ENCODE data around the gene FKBP6. TPM values are rescaled to one million over a fixed set of nuclear protein-coding genes. Genes with fewer than 3 reads are reported as not detected.
"Not testable (repeated sequence)": the region's sequence is repeated elsewhere in the genome, so short reads cannot be mapped to it uniquely, and the experiment has no call there.

The FKBP6 gene
- total RNA-seq, 4 donors from 2014 or later = not detected

DNA sequence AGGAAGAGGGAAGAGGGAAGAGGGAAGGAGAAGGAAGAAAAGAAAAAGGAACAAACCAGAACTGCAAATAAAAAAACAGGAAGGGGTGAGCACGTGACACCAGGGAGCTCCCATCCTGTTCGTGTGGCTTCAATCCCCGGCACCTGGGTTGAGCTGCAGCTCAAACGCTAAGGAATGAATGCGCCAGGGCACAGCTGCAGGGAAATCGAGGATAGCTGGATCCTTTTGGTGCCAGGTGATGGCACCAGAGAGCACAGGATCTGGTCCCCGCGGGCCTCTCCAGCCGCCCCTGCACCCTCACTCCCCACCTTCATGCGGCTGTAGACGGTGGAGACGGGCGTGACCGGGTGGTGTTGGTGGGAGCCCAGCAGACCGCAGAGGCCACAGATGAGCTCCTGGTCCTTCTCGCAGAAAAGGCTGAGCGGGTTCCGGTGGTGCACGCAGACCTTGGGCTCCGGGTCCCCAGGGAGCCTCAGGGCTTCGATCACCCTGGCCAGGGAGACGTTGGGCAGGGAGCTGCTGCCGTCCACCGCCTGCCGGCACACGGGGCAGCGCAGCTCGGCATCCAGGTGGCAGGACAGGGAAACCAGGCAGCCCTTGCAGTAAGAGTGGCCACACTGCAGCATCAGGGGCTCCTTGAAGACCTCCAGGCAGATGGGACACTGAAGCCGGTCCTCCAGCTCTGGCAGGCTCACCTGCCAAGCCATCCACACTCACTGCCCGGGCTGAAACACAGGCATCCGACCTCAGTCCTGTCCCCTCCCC is 3.7 kb upstream of the FKBP6 start:
- not testable (repeated sequence) for ATAC-seq (ENCODE audit: low FRiP score); DNase-seq (ENCODE audit: low spot score)

DNA sequence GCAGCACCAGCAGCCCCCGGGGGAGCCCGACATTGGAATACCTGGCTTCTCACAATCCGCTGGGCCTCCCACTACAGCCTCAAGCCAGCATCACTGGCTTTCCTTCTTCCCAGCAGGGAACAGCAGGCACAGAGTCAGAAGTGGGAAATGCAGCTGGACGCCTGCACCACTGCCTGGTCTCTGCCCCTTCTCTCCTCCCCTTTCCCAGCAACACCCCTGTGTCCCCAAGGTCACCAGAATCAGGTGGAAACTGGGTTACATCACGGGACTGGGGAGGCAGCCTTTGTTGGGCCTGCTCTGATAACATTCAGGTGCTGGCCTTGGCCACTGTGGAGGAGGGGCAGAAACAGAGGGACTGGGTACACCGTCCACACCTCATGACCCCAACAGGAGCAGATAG is 2.5 kb upstream of the FKBP6 start:
- not testable (repeated sequence) for DNase-seq (ENCODE audit: low spot score); ATAC-seq (ENCODE audit: low FRiP score)

DNA sequence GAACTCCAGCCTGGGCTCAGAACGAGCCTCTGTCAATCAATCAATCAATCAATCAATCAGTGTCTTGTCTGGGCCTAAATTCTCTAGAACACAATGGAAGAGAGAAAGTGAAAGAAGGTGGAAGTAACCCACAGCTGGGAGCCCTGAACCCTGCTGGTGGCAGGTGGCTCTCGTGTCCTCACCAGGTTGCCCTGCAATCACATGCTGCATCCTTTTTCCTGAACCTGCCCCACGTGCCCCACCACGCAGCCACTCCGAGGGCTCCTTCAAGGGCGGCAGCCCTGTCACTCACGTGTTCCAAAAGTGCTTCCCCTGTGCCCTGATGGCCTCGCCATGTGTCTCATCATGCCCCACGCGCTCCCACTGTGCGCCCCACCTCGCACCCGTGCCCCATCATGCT is 512 bp upstream of the FKBP6 start:
- not testable (repeated sequence) for ATAC-seq (ENCODE audit: low FRiP score)

DNA sequence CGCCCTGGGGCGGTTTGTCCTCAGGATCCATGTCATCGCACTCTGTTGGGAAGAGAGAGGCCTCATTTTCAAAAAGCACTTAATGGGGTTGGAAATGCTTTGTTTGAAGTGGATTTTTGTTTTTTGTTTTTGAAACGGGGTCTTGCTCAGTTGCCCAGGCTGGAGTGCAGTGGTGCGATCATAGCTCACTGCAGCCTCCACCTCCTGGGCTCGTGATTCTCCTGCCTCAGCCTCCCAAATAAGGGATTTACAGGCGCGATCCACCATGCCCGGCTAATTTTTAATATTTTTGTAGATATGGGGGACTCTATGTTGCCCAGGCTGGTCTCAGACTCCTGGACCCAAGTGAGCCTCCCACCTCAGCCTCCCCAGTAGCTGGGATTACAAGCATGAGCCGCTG is 735 bp downstream of the FKBP6 start:
- TF ChIP-seq, protein P1, sequence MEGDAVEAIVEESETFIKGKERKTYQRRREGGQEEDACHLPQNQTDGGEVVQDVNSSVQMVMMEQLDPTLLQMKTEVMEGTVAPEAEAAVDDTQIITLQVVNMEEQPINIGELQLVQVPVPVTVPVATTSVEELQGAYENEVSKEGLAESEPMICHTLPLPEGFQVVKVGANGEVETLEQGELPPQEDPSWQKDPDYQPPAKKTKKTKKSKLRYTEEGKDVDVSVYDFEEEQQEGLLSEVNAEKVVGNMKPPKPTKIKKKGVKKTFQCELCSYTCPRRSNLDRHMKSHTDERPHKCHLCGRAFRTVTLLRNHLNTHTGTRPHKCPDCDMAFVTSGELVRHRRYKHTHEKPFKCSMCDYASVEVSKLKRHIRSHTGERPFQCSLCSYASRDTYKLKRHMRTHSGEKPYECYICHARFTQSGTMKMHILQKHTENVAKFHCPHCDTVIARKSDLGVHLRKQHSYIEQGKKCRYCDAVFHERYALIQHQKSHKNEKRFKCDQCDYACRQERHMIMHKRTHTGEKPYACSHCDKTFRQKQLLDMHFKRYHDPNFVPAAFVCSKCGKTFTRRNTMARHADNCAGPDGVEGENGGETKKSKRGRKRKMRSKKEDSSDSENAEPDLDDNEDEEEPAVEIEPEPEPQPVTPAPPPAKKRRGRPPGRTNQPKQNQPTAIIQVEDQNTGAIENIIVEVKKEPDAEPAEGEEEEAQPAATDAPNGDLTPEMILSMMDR (IDR thresholded peaks at IDR 0.05) = no peak
- no peak for DNase-seq (ENCODE audit: low spot score)

More for the DNA sequence above, 512 bp upstream of the FKBP6 start:
- DNase-seq (ENCODE audit: low spot score) = not testable (repeated sequence)

DNA sequence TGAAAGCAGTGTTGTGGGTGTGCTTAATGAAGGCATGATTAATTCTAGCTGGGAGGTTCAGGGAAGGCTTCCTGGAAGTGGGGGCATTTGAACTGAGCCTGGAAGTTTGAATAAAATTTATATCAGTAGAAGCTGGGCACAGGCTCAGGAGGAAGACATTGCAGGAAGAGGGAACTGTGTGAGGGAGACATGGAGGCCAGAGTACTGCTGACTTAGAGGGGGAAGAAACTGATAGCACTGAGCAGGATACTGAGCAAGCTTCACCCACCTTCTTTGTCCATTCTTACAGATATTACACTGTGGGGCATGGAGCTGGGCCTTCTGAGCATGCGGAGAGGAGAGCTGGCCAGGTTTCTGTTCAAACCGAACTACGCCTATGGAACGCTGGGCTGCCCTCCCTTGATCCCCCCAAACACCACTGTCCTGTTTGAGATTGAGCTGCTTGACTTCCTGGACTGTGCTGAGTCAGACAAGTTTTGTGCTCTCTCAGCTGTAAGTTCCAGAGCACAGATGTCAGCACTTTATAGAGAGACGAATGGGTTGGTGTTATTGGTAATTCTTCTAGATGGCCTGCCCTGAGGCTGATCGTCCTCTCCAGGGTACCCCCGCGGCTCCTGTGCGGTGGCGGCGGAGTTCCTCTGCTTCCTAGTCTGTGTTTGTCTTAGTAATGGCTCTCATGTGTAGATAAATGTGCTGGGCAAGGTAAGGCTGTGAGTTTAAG is 2.1 kb downstream of the FKBP6 start:
- TF ChIP-seq, protein P1 (IDR thresholded peaks at IDR 0.05) = no peak
- no peak for DNase-seq (ENCODE audit: low spot score)
- ATAC-seq (ENCODE audit: low FRiP score) = no peak

More for the DNA sequence above, 735 bp downstream of the FKBP6 start:
- no peak for ATAC-seq (ENCODE audit: low FRiP score)

DNA sequence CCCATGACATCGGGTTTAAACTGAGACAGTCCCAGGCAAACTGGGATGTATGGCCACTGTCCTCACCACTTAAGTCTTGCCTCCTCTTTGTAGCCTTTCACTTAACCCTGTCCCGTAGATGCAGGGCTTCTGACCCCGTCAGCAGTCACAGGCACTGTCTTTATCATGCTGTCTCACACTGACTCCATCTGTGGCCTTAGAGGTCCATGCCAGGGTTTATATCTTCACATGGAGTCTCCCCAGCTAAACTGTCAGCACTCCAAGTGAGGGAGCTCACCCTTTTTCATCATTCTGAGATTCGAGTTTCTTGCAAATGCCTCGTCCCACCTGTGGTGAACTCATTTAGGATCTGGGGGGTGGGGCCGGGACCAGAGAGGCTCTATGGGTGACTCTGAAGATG is 2.8 kb downstream of the FKBP6 start:
- DNase-seq (ENCODE audit: low spot score) (no peak), ATAC-seq (ENCODE audit: low FRiP score) (no peak)
- TF ChIP-seq, protein P1 (IDR thresholded peaks at IDR 0.05) = no peak

DNA sequence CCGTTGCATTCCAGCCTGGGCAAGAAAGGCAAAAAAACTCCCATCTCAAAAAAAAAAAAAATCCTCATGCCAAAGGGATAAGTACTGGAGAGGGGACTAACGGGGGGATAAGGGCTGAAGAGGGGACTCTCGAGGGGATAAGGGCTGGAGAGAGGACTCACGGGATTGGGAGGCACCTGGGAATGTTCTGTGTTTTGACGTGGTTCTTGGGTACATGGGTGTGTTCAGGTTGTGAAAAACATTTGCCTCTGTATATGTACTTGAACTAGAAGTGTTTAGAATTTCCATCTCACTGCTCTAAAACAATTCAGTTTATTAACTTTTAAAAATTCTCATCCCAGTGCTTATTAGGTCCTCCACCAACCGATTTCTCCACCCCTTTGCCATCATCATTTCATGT is 4.5 kb downstream of the FKBP6 start:
- ATAC-seq (ENCODE audit: low FRiP score) (no peak), DNase-seq (ENCODE audit: low spot score) (no peak)
- TF ChIP-seq, protein P1 (IDR thresholded peaks at IDR 0.05) = no peak

DNA sequence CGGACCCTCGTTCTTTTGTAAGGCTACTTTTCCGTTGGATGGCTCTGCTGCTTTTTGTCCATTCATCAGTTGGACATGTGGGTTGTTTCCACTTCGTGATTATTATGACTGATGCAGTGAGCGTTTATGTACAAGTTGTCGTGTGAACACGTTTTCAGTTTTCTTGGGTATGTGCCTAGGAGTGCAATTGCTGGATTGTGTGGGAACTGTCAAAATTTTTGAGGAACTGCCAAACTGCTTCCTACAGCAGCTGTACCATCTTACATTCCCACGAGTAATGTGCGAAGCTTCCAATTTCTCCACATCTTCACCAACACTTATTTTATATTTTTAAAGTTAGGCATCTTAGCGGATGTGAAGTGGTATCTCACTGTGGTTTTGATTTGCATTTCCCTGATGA is 10.4 kb downstream of the FKBP6 start:
- no peak for DNase-seq (ENCODE audit: low spot score)
- no peak for ATAC-seq (ENCODE audit: low FRiP score)
- TF ChIP-seq, protein P1 (IDR thresholded peaks at IDR 0.05) = no peak

Measured in omental fat pad (tissue), 4 donors.